ENCODE measurements around the gene ING4. TPM values are rescaled to one million over a fixed set of nuclear protein-coding genes. Genes with fewer than 3 reads are reported as not detected.
A peak's percentile ranks its signal among the peaks of the same experiment; 100 is the strongest.
"Not testable (repeated sequence)": the region's sequence is repeated elsewhere in the genome, so short reads cannot be mapped to it uniquely, and the experiment has no call there.

Gene ING4
- total RNA-seq (2014; rRNA removed), result 17.0 and 23.8 TPM in 2 replicates
- Bru-seq, nascent RNA, result percentile 64 among the genes with signal in this experiment
- BruChase-seq, experiment 1, labeled RNA remaining after a 6-hour chase, result percentile 65 among the genes with signal in this experiment
- BruChase-seq, experiment 2, labeled RNA remaining after a 2-hour chase, result percentile 68 among the genes with signal in this experiment
- long read RNA-seq, transcript ING4-203 (8 exons, 741 nt), result minor isoform, 7 of 49 reads
- long read RNA-seq, transcript ING4-201 (8 exons, 1,709 nt), result major isoform, 18 of 49 reads
- long read RNA-seq, transcript ING4-202 (8 exons, 1,393 nt), result minor isoform, 8 of 49 reads
- long read RNA-seq, partial matches to known transcripts, result 1 of 49 reads
- long read RNA-seq, other reads (novel, unspliced or antisense), result 13 of 49 reads

DNA sequence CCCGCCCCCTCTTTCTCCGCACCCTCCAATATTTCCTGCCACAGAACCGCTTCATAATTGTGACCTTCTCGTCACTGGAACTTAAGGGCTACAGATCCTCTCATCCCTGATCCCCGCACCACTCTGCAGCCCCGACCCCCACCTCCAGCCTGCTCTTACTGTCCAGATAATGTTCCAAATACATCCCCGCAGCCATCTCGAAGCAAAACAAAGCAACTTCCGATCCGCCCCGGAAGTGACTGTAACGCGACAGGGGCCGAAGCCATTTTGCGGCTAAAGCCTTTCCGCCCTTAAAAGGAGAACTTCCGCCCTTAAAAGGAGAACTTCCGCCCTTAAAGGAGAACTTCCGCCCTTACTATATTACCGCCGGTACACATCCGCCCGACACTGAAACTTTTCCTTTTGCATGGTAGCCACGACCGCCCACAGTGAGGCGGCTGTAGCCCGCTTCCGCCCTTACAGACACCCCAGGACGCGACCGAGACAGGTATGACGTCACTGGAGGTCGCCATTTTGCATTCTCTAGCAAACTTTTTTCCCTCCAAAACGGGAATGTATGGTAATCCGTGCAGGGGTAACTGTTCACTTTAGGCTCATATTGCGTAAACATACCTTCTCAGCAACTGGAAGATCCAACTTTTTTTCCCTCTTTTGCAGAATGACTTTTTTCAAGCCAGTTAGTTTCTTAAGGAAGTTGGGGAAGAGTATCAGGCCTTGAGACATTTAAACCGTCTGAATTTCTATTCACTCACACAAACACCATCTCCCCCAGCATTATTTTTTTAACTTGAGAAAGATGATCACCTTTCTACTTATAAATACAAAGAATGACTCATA is at the start of gene ING4:
Gene ING4, minus strand, starts transcription at position 214 of the 837 bp plus-strand sequence. Its CDS starts 18 bp downstream, at position 196.
- Histone ChIP-seq H3K27me3 (ENCODE audit: low read length) (no peaks in the 10 kb centered on the region), H3K4me2 (ENCODE audit: low read length) (peak within 1 kb of the TSS; percentile 91), H3K9ac (ENCODE audit: low read length) (peak within 1 kb of the TSS; percentile 69), H3K9me3 (ENCODE audit: low read length) (no peaks in the 10 kb centered on the region), H3K79me2 (ENCODE audit: low read length) (peaks cover 11% of the 10 kb centered on the region), H3K27ac (ENCODE audit: low read length) (peak within 1 kb of the TSS; percentile 45), H3F3A (ENCODE audit: low read length, unreplicated experiment) (no peaks in the 10 kb centered on the region), H2AFZ (ENCODE audit: low read length) (peak within 1 kb of the TSS; percentile 81), H3K4me3 (ENCODE audit: low read length) (peak within 1 kb of the TSS; percentile 75), H4K20me1 (ENCODE audit: low read length) (no peaks in the 10 kb centered on the region), H3K36me3 (ENCODE audit: low read depth, low read length) (peaks cover 4% of the 10 kb centered on the region; the same call in 1 of the 2 replicates), H3K4me1 (ENCODE audit: insufficient read depth, low read length) (peaks cover 8% of the 10 kb centered on the region; the same call in 1 of the 2 replicates), H3K9me2 (replicated peaks; ENCODE audit: low read length) (no peaks in the 10 kb centered on the region)
- TF ChIP-seq, protein P1, sequence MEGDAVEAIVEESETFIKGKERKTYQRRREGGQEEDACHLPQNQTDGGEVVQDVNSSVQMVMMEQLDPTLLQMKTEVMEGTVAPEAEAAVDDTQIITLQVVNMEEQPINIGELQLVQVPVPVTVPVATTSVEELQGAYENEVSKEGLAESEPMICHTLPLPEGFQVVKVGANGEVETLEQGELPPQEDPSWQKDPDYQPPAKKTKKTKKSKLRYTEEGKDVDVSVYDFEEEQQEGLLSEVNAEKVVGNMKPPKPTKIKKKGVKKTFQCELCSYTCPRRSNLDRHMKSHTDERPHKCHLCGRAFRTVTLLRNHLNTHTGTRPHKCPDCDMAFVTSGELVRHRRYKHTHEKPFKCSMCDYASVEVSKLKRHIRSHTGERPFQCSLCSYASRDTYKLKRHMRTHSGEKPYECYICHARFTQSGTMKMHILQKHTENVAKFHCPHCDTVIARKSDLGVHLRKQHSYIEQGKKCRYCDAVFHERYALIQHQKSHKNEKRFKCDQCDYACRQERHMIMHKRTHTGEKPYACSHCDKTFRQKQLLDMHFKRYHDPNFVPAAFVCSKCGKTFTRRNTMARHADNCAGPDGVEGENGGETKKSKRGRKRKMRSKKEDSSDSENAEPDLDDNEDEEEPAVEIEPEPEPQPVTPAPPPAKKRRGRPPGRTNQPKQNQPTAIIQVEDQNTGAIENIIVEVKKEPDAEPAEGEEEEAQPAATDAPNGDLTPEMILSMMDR (conservative IDR thresholded peaks at IDR 0.05; ENCODE audit: low read depth, low read length), result no peak
- no peak for TF ChIP-seq EZH2phosphoT487 (IDR thresholded peaks at IDR 0.05; ENCODE audit: borderline replicate concordance, low read length)
- TF ChIP-seq EZH2 (IDR thresholded peaks at IDR 0.05; ENCODE audit: low read length, unreplicated experiment), result no peak
- ChIA-PET POLR2A (ENCODE audit: unreplicated experiment) (no interaction called here), CTCF (no interaction called here)
- BruUV-seq (replicated peaks), result TSS peak; percentile 75
- intact Hi-C loops (cut with micrococcal nuclease), result loop anchor here (1.0 to 5.0 kb wide), 2 partner anchors 26 to 46 kb away; partner anchors contain the start of gene ZNF384
- ATAC-seq (peak; percentile 99), DNase-seq (peak; percentile 97)

GRCh38 chr12:6708960-6709394 is 46.1 kb upstream of the ING4 start:
- no peak for TF ChIP-seq EZH2 (IDR thresholded peaks at IDR 0.05; ENCODE audit: low read length, unreplicated experiment)
- H3K79me2 ChIP-seq (ENCODE audit: low read length), result no peaks in the 10 kb centered on the region
- H3K4me3 ChIP-seq (ENCODE audit: low read length), result no peak overlapping the region
- ChIA-PET POLR2A (ENCODE audit: unreplicated experiment) (interaction anchor here (0.6 kb wide), 1 partner anchor 178 kb away, joined by 4 read pairs; no protein-coding TSS in a partner anchor), CTCF (no interaction called here)
- BruUV-seq (replicated peaks), result no TSS peak
- no peaks in the 10 kb centered on the region for H3K9me2 ChIP-seq (replicated peaks; ENCODE audit: low read length)
- peak; percentile 8 for DNase-seq
- no peak overlapping the region for H2AFZ ChIP-seq (ENCODE audit: low read length)
- H3K9me3 ChIP-seq (ENCODE audit: low read length), result no peaks in the 10 kb centered on the region
- H3K27me3 ChIP-seq (ENCODE audit: low read length), result no peaks in the 10 kb centered on the region
- ATAC-seq, result no peak
- no peak overlapping the region for H3K27ac ChIP-seq (ENCODE audit: low read length)
- no peak overlapping the region for H3K9ac ChIP-seq (ENCODE audit: low read length)
- H3K4me2 ChIP-seq (ENCODE audit: low read length), result no peak overlapping the region
- H4K20me1 ChIP-seq (ENCODE audit: low read length), result no peaks in the 10 kb centered on the region
- intact Hi-C loops (cut with micrococcal nuclease), result no loop called here
- H3F3A ChIP-seq (ENCODE audit: low read length, unreplicated experiment), result no peaks in the 10 kb centered on the region
- H3K36me3 ChIP-seq (ENCODE audit: low read depth, low read length), result no peaks in the 10 kb centered on the region
- H3K4me1 ChIP-seq (ENCODE audit: insufficient read depth, low read length), result no peaks in the 10 kb centered on the region

GRCh38 chr12:6708351-6708750 is 45.4 kb upstream of the ING4 start:
- H3K27me3 ChIP-seq (ENCODE audit: low read length); H3K4me2 ChIP-seq (ENCODE audit: low read length); ATAC-seq; H3F3A ChIP-seq (ENCODE audit: low read length, unreplicated experiment); BruUV-seq (replicated peaks); H3K9ac ChIP-seq (ENCODE audit: low read length); DNase-seq; intact Hi-C loops (cut with micrococcal nuclease); CTCF ChIA-PET; H3K27ac ChIP-seq (ENCODE audit: low read length); H2AFZ ChIP-seq (ENCODE audit: low read length); H3K4me1 ChIP-seq (ENCODE audit: insufficient read depth, low read length); H3K4me3 ChIP-seq (ENCODE audit: low read length); H3K36me3 ChIP-seq (ENCODE audit: low read depth, low read length); H3K9me2 ChIP-seq (replicated peaks; ENCODE audit: low read length); H3K9me3 ChIP-seq (ENCODE audit: low read length); H4K20me1 ChIP-seq (ENCODE audit: low read length); H3K79me2 ChIP-seq (ENCODE audit: low read length): not testable (repeated sequence)
- POLR2A ChIA-PET (ENCODE audit: unreplicated experiment), result interaction anchor here (0.6 kb wide), 1 partner anchor 179 kb away, joined by 4 read pairs; no protein-coding TSS in a partner anchor

All from PC-3 (cell line).